ENCODE measurements around the gene POMT1.

The POMT1 gene

GRCh38 chr9:131518553-131518952, 15.8 kb downstream of the POMT1 start:
- Histone ChIP-seq H4K20me1 (ENCODE audit: insufficient read depth, low read length) (no peaks in the 10 kb centered on the region), H3K4me1 (ENCODE audit: low read length) (no peaks in the 10 kb centered on the region), H3K4me3 (ENCODE audit: low read length) (no peak overlapping the region), H2AFZ (ENCODE audit: low read depth, low read length) (no peak overlapping the region), H3K79me2 (ENCODE audit: low read length) (no peaks in the 10 kb centered on the region), H3K4me2 (ENCODE audit: low read length) (no peak overlapping the region), H3K27me3 (ENCODE audit: low read depth, low read length) (no peaks in the 10 kb centered on the region), H3K27ac (ENCODE audit: low read length) (no peak overlapping the region), H3K9me3 (ENCODE audit: insufficient read depth, low read length) (no peaks in the 10 kb centered on the region), H3K36me3 (replicated peaks; ENCODE audit: low read depth, low read length) (peaks cover 25% of the 10 kb centered on the region), H3K9ac (ENCODE audit: low read length) (no peak overlapping the region)
- TF ChIP-seq CTCF (IDR thresholded peaks at IDR 0.05; ENCODE audit: low read depth, low read length) (no peak), EZH2phosphoT487 (IDR thresholded peaks at IDR 0.05; ENCODE audit: low read depth) (no peak)

GRCh38 chr9:131520503-131520902, 17.8 kb downstream of the POMT1 start:
- no peaks in the 10 kb centered on the region for H3K79me2 ChIP-seq (ENCODE audit: low read length)
- TF ChIP-seq EZH2phosphoT487 (IDR thresholded peaks at IDR 0.05; ENCODE audit: low read depth): no peak
- no peak for TF ChIP-seq CTCF (IDR thresholded peaks at IDR 0.05; ENCODE audit: low read depth, low read length)
- H3K27ac ChIP-seq (ENCODE audit: low read length): no peak overlapping the region
- H3K36me3 ChIP-seq (replicated peaks; ENCODE audit: low read depth, low read length): peaks cover 36% of the 10 kb centered on the region
- H3K4me2 ChIP-seq (ENCODE audit: low read length): no peak overlapping the region
- no peaks in the 10 kb centered on the region for H4K20me1 ChIP-seq (ENCODE audit: insufficient read depth, low read length)
- no peak overlapping the region for H3K9ac ChIP-seq (ENCODE audit: low read length)
- no peaks in the 10 kb centered on the region for H3K27me3 ChIP-seq (ENCODE audit: low read depth, low read length)
- H2AFZ ChIP-seq (ENCODE audit: low read depth, low read length): no peak overlapping the region
- no peaks in the 10 kb centered on the region for H3K9me3 ChIP-seq (ENCODE audit: insufficient read depth, low read length)
- H3K4me1 ChIP-seq (ENCODE audit: low read length): no peaks in the 10 kb centered on the region
- H3K4me3 ChIP-seq (ENCODE audit: low read length): no peak overlapping the region

- Histone ChIP-seq H3K9ac (ENCODE audit: low read length) (no peak overlapping the region), H3K36me3 (replicated peaks; ENCODE audit: low read depth, low read length) (peaks cover 33% of the 10 kb centered on the region), H3K79me2 (ENCODE audit: low read length) (no peaks in the 10 kb centered on the region), H3K9me3 (ENCODE audit: insufficient read depth, low read length) (no peaks in the 10 kb centered on the region), H4K20me1 (ENCODE audit: insufficient read depth, low read length) (no peaks in the 10 kb centered on the region), H2AFZ (ENCODE audit: low read depth, low read length) (no peak overlapping the region), H3K4me1 (ENCODE audit: low read length) (no peaks in the 10 kb centered on the region), H3K27me3 (ENCODE audit: low read depth, low read length) (no peaks in the 10 kb centered on the region), H3K4me2 (ENCODE audit: low read length) (no peak overlapping the region), H3K4me3 (ENCODE audit: low read length) (no peak overlapping the region), H3K27ac (ENCODE audit: low read length) (no peak overlapping the region)
- TF ChIP-seq EZH2phosphoT487 (IDR thresholded peaks at IDR 0.05; ENCODE audit: low read depth) (no peak), CTCF (IDR thresholded peaks at IDR 0.05; ENCODE audit: low read depth, low read length) (no peak)
These were observed 18.5 kb downstream of the POMT1 start for GRCh38 chr9:131521203-131521602.

GRCh38 chr9:131521822-131522221, 19.1 kb downstream of the POMT1 start:
- Histone ChIP-seq H4K20me1 (ENCODE audit: insufficient read depth, low read length) (no peaks in the 10 kb centered on the region), H2AFZ (ENCODE audit: low read depth, low read length) (no peak overlapping the region), H3K9ac (ENCODE audit: low read length) (no peak overlapping the region), H3K4me2 (ENCODE audit: low read length) (no peak overlapping the region), H3K9me3 (ENCODE audit: insufficient read depth, low read length) (no peaks in the 10 kb centered on the region), H3K4me1 (ENCODE audit: low read length) (no peaks in the 10 kb centered on the region), H3K4me3 (ENCODE audit: low read length) (no peak overlapping the region), H3K36me3 (replicated peaks; ENCODE audit: low read depth, low read length) (peaks cover 27% of the 10 kb centered on the region), H3K27ac (ENCODE audit: low read length) (no peak overlapping the region), H3K27me3 (ENCODE audit: low read depth, low read length) (no peaks in the 10 kb centered on the region), H3K79me2 (ENCODE audit: low read length) (no peaks in the 10 kb centered on the region)
- TF ChIP-seq CTCF (IDR thresholded peaks at IDR 0.05; ENCODE audit: low read depth, low read length) (no peak), EZH2phosphoT487 (IDR thresholded peaks at IDR 0.05; ENCODE audit: low read depth) (no peak)
